Neural cell (in vitro differentiated cells): ENCODE results near the gene SCAF4. TPM values are rescaled to one million over a fixed set of nuclear protein-coding genes. Genes with fewer than 3 reads are reported as not detected.

ENCODE experiments used
- H2AFZ ChIP-seq: fragments of 200-600, 300-800 bp; sonication (generic), shearing (Covaris generic); 2 replicates; pipeline ENCODE4 v1.6.0; 2014; ENCODE audit warnings: low read depth, mild to moderate bottlenecking, antibody characterized with exemption, low read length, moderate library complexity
- H3F3A ChIP-seq: fragments of 200-600 bp; shearing (Covaris generic); 2 replicates; pipeline ENCODE4 v1.6.1; 2016; ENCODE audit warnings: mild to moderate bottlenecking, moderate library complexity, mixed read lengths, antibody characterized with exemption, low read length; ENCODE audit not compliant: insufficient read depth, poor library complexity, severe bottlenecking
- H3K27ac ChIP-seq: fragments of 200-600, 300-800 bp; sonication (generic), shearing (Covaris generic); 2 replicates; pipeline ENCODE4 v1.5.1; 2014; ENCODE audit warnings: mild to moderate bottlenecking, low read length, moderate library complexity
- H3K27me3 ChIP-seq: fragments of 300-800, 200-600 bp; sonication (generic), shearing (Covaris generic); 2 replicates; pipeline ENCODE4 v1.6.0; 2014; ENCODE audit warnings: mild to moderate bottlenecking, low read depth, low read length, moderate library complexity; ENCODE audit not compliant: insufficient read depth
- H3K36me3 ChIP-seq: fragments of 300-800, 200-600 bp; sonication (generic), shearing (Covaris generic); 2 replicates; pipeline ENCODE4 v1.5.1; 2014; ENCODE audit warnings: mild to moderate bottlenecking, antibody characterized with exemption, low read length, moderate library complexity; ENCODE audit not compliant: insufficient read depth
- H3K4me2 ChIP-seq: fragments of 300-800, 200-600 bp; sonication (generic), shearing (Covaris generic); 2 replicates; pipeline ENCODE4 v1.6.0; 2014; ENCODE audit warnings: mild to moderate bottlenecking, low read length
- H3K4me3 ChIP-seq: fragments of 300-800, 200-600 bp; sonication (generic), shearing (Covaris generic); 2 replicates; pipeline ENCODE4 v1.5.1; 2014; ENCODE audit warnings: mild to moderate bottlenecking, low read length, moderate library complexity
- H3K79me2 ChIP-seq: fragments of 200-600 bp; shearing (Covaris generic); replicated peaks from 2 replicates; pipeline ENCODE4 v1.6.0; 2014; ENCODE audit warnings: mild to moderate bottlenecking, low read length, moderate library complexity; ENCODE audit not compliant: insufficient read depth
- H3K9ac ChIP-seq: fragments of 300-800, 200-600 bp; sonication (generic), shearing (Covaris generic); 2 replicates; pipeline ENCODE4 v1.6.1; 2016; ENCODE audit warnings: mild to moderate bottlenecking, low read length, mixed read lengths
- H3K9me2 ChIP-seq: fragments of 200-600 bp; shearing (Covaris generic); 2 replicates; pipeline ENCODE4 v1.6.1; 2016; ENCODE audit warnings: mild to moderate bottlenecking, low read length, mixed read lengths; ENCODE audit not compliant: insufficient read depth
- H3K9me3 ChIP-seq: fragments of 200-600, 300-800 bp; sonication (generic), shearing (Covaris generic); 2 replicates; pipeline ENCODE4 v1.6.1; 2016; ENCODE audit warnings: mild to moderate bottlenecking, mixed run types, low read length, moderate library complexity, mixed read lengths
- H4K20me1 ChIP-seq: fragments of 200-600 bp; shearing (Covaris generic); 2 replicates; pipeline ENCODE4 v1.6.1; 2016; ENCODE audit warnings: mild to moderate bottlenecking, mixed run types; ENCODE audit not compliant: insufficient read depth
- CTCF ChIP-seq: fragments of 450-650 bp; IDR thresholded peaks from 2 replicates; pipeline ENCODE4 v1.5.1; 2014; ENCODE audit warnings: antibody characterized with exemption, mild to moderate bottlenecking, moderate library complexity; ENCODE audit not compliant: poor library complexity, severe bottlenecking
- EP300 ChIP-seq: fragments of 450-650 bp; conservative IDR thresholded peaks from 2 replicates; pipeline ENCODE4 v1.6.1; 2014; ENCODE audit warnings: antibody characterized with exemption, mild to moderate bottlenecking, moderate library complexity; ENCODE audit not compliant: poor library complexity, severe bottlenecking
- EZH2 ChIP-seq: fragments of 200-600, 300-800 bp; shearing (Covaris generic), sonication (generic); IDR thresholded peaks from 2 replicates; pipeline ENCODE4 v1.6.1; 2014; ENCODE audit warnings: antibody characterized with exemption, low read length, borderline replicate concordance, mild to moderate bottlenecking; ENCODE audit not compliant: insufficient read depth, poor library complexity, severe bottlenecking
- MXI1 ChIP-seq: fragments of 450-650 bp; conservative IDR thresholded peaks from 2 replicates; pipeline ENCODE4 v1.6.1; 2014; ENCODE audit warnings: antibody characterized with exemption, mild to moderate bottlenecking; ENCODE audit not compliant: poor library complexity, severe bottlenecking
- POLR2AphosphoS5 ChIP-seq: IDR thresholded peaks from 2 replicates; pipeline ENCODE4 v1.6.1; 2012
- RAD21 ChIP-seq: fragments of 450-650 bp; conservative IDR thresholded peaks from 2 replicates; pipeline ENCODE4 v1.6.1; 2014; ENCODE audit warnings: antibody characterized with exemption, mild to moderate bottlenecking, moderate library complexity
- REST ChIP-seq: IDR thresholded peaks from 2 replicates; pipeline ENCODE4 v1.6.1; 2012; ENCODE audit warnings: borderline replicate concordance
- SMC3 ChIP-seq: fragments of 450-650 bp; conservative IDR thresholded peaks from 2 replicates; pipeline ENCODE4 v1.6.1; 2014; ENCODE audit warnings: antibody characterized with exemption, mild to moderate bottlenecking, moderate library complexity; ENCODE audit not compliant: poor library complexity
- TAF1 ChIP-seq: IDR thresholded peaks from 2 replicates; pipeline ENCODE4 v1.6.1; 2012; ENCODE audit warnings: low read depth
- polyA plus RNA-seq: library from polyadenylated mRNA; depleted of rRNA; stranded (reverse); fragments of >200 nt; gene quantifications from 2 replicates; pipeline ENCODE4 v1.2.3, GENCODE V29; 2014

SCAF4 gene
- polyA plus RNA-seq, 1 donor from 2014 or later: 5.4 TPM

GRCh38 chr21:31735511-31735992 lies 3.6 kb upstream of the SCAF4 start:
- Histone ChIP-seq H3K79me2 (peaks cover 5% of the 10 kb centered on the region), H2AFZ (no peak overlapping the region), H3K9me3 (no peaks in the 10 kb centered on the region), H3K27ac (no peak overlapping the region), H3K9ac (no peak overlapping the region), H3F3A (no peaks in the 10 kb centered on the region), H4K20me1 (no peaks in the 10 kb centered on the region), H3K36me3 (no peaks in the 10 kb centered on the region), H3K4me2 (no peak overlapping the region), H3K27me3 (no peaks in the 10 kb centered on the region), H3K4me3 (no peak overlapping the region), H3K9me2 (no peaks in the 10 kb centered on the region)
- TF ChIP-seq EZH2: no peak

- peak overlapping the region; percentile 91 for H3K9ac ChIP-seq
- TF ChIP-seq TAF1 (no peak), RAD21 (no peak), EP300 (no peak), EZH2 (no peak), MXI1 (no peak), POLR2AphosphoS5 (no peak), SMC3 (no peak), CTCF (no peak), REST (no peak)
- no peaks in the 10 kb centered on the region for H3F3A ChIP-seq
- no peaks in the 10 kb centered on the region for H3K9me2 ChIP-seq
- H3K27ac ChIP-seq: peak overlapping the region; percentile 91
- no peaks in the 10 kb centered on the region for H3K9me3 ChIP-seq
- H3K4me3 ChIP-seq: peak overlapping the region; percentile 82
- no peaks in the 10 kb centered on the region for H3K36me3 ChIP-seq
- H4K20me1 ChIP-seq: no peaks in the 10 kb centered on the region
- no peak overlapping the region for H2AFZ ChIP-seq
- peak overlapping the region; percentile 69 for H3K4me2 ChIP-seq
- no peaks in the 10 kb centered on the region for H3K27me3 ChIP-seq
- peaks cover 24% of the 10 kb centered on the region for H3K79me2 ChIP-seq
Measured at GRCh38 chr21:31733551-31734149, 1.7 kb upstream of the SCAF4 start.
